Heart left ventricle (tissue), 16 donors: Measurements from ENCODE around the gene ANAPC1. TPM values are rescaled to one million over a fixed set of nuclear protein-coding genes. Genes with fewer than 3 reads are reported as not detected.
A peak's percentile ranks its signal among the peaks of the same experiment; 100 is the strongest.
"Not testable (repeated sequence)": the region's sequence is repeated elsewhere in the genome, so short reads cannot be mapped to it uniquely, and the experiment has no call there.

Experiments used
- ATAC-seq, 4 donors: fragments of 200-7000 bp; cut with Tn5 transposase; one replicate each; pipeline ENCODE4 v1.9.1; 2020 to 2022; ENCODE audit warnings: moderate library complexity in 4 of 4, mild to moderate bottlenecking in 3 of 4, moderate number of reproducible peaks in 1 of 4
- DNase-seq, 5 donors: peaks; one replicate each; pipeline ENCODE4 v3.0.0-alpha.2; 2020
- H3K27ac ChIP-seq, 12 donors: fragments of 200-600 bp; sonication (generic) in 4 of 12; one replicate each; pipeline versions ENCODE4 v1.5.0 to v1.8.0; 2016 to 2022; ENCODE audit warnings: mild to moderate bottlenecking in 2 of 12
- H3K27me3 ChIP-seq, 9 donors: fragments of 200-600 bp; sonication (generic) in 2 of 9; one replicate each; pipeline versions ENCODE4 v1.5.1 to v1.8.0; 2016 to 2022; ENCODE audit warnings: mild to moderate bottlenecking in 3 of 9
- H3K36me3 ChIP-seq, 9 donors: fragments of 200-600 bp; sonication (generic) in 2 of 9; one replicate each; pipeline versions ENCODE4 v1.5.0 to v1.8.0; 2018 to 2022; ENCODE audit warnings: mild to moderate bottlenecking in 2 of 9
- H3K4me1 ChIP-seq, 12 donors: fragments of 200-600 bp; sonication (generic) in 4 of 12; one replicate each; pipeline versions ENCODE4 v1.5.0 to v1.8.0; 2016 to 2022; ENCODE audit warnings: mild to moderate bottlenecking in 3 of 12
- H3K4me3 ChIP-seq, 12 donors: fragments of 200-600 bp; sonication (generic) in 4 of 12; one replicate each; pipeline versions ENCODE4 v1.5.0 to v1.8.0; 2017 to 2022; ENCODE audit warnings: mild to moderate bottlenecking in 9 of 12, moderate library complexity in 4 of 12
- H3K9me3 ChIP-seq, 12 donors: fragments of 200-600 bp; sonication (generic) in 4 of 12; one replicate each; pipeline versions ENCODE4 v1.5.0 to v1.8.0; 2016 to 2022; ENCODE audit warnings: mild to moderate bottlenecking in 1 of 12
- CTCF ChIP-seq, 12 donors: fragments of 200-600 bp; sonication (generic) in 4 of 12; IDR thresholded peaks; one replicate each; pipeline versions ENCODE4 v1.5.0 to v1.8.0; 2018 to 2022; ENCODE audit warnings: antibody characterized with exemption in 12 of 12, mild to moderate bottlenecking in 5 of 12
- WGBS, 4 donors: extraction: QIAGEN DNeasy Blood & Tissue Kit in 2 of 4; methylation state at CpG; one replicate each; pipeline versions ENCODE4 v1.1.5 to v1.1.7; 2013 to 2018; 5-methylcytosine and 5-hydroxymethylcytosine counted together
- intact Hi-C, 10 donors: fragments of 100-400 bp; cut with DNase I; formaldehyde crosslinking; loops; one replicate each; pipeline versions ENCODE4 v1.11.1 to v1.14.2; 2022
- polyA plus RNA-seq, 2 donors: library from polyadenylated mRNA; stranded (reverse); fragments of 200-250 nt; gene quantifications; one replicate each; pipeline ENCODE4 v1.2.3, GENCODE V29; 2013
- total RNA-seq, 9 donors: library from RNA; depleted of rRNA in 2 of 9; stranded (reverse); fragments of >200 nt in 2 of 9; fragmentation: NEBNext Ultra II Directional in 3 of 9; extraction: Animal tissue kit (Norgen Biotek cat#: 25700) in 3 of 9; gene quantifications; one replicate each; pipeline versions ENCODE4 v1.1.0 to v1.2.4, GENCODE V29; 2016 to 2023
- donor health status: ischemic (EF 13 %, LVEDD 7.1; RV severe dilation, severe dysfunction).
- donor health status: healthy with polysubstance abuse.
- donor health status: DM: no; HTN: yes; CAD: no.
- donor health status: DM: no; HTN: no; CAD: no.
- donor health status: ischemic (EF 25% LVEDD 6.9; RV normal size, moderate dysfunction).
- donor health status: ischemic (EF 25% LVEDD 5.7; RV mildly dilated, moderate dysfunction).
- donor health status: healthy.
- donor health status: DM: yes; HTN: yes; CAD: no.
- donor health status: ischemic (EF 35%, LVEDD 5.7; RV mildly dilated, moderate dysfunction).
- donor health status: nonischemic (EF 11% LVEDD 7.7; RV severe dilation, severe dysfunction).
- donor health status: DM: yes; HTN: yes; CAD: no.
- donor health status: PGD.
- donor health status: ischemic (EF 29% LVEDD 5.4; RV normal size, mild dysfunction).
- donor health status: nonischemic (EF 23%, LVEDD 6.1; RV moderate dilation, normal function).

ANAPC1 gene
- total and polyA plus RNA-seq, 11 donors, result 4.9 to 30.7 (median 17.2) TPM

- ATAC-seq, intact Hi-C loops: not testable (repeated sequence)
- 69 to 95% (median 91%) methylated on average over 2 of the region's 4 CpGs; no CpG with 5 or more reads in 1 of the 4 donors for WGBS, 4 donors
These were observed 135.6 kb downstream of the ANAPC1 start for GRCh38 chr2:111748429-111748828.

GRCh38 chr2:111747410-111748115 lies 136.4 kb downstream of the ANAPC1 start:
- H3K36me3 ChIP-seq, H3K9me3 ChIP-seq, H3K27me3 ChIP-seq, H3K4me3 ChIP-seq, H3K4me1 ChIP-seq, H3K27ac ChIP-seq, intact Hi-C loops: not testable (repeated sequence)
- 21 to 56% (median 36%) methylated on average over 4 to 20 of the region's 23 CpGs for WGBS, 4 donors
- TF ChIP-seq CTCF (IDR thresholded peaks at IDR 0.05), result peak; percentile 41 to 64 (median 54)
- DNase-seq (peak; percentile 49 to 78 (median 53)), ATAC-seq (peak; percentile 48 to 90 (median 84))

More at GRCh38 chr2:111748429-111748828, 135.6 kb downstream of the ANAPC1 start:
- H3K4me3 ChIP-seq, H3K27me3 ChIP-seq, H3K9me3 ChIP-seq, H3K36me3 ChIP-seq, H3K4me1 ChIP-seq, H3K27ac ChIP-seq, DNase-seq: not testable (repeated sequence)

DNA sequence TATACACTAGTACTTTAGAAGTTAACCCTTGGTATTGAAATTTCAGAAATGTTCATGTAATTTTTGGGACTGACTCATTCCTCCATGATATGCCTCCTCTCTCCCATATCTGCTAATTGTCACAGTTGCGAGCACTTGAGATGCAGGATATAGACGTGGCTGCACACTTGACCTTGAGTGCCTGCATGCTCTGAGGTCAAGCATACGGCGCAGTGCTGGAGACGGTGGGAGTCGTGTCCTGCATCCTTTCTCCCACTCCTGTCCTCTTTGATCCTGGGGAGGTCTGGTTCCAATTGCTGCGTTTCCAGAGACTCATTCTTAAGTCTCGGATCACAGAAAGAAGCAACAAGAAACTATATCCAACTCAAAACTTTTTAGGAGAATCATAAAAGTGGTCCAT lies 139.2 kb downstream of the ANAPC1 start:
- WGBS, 4 donors, result 38 to 60% (median 49%) methylated on average over 8 of the region's 8 CpGs
- H3K36me3 ChIP-seq, H3K4me3 ChIP-seq, H3K27ac ChIP-seq, intact Hi-C loops, H3K4me1 ChIP-seq, H3K9me3 ChIP-seq, ATAC-seq, H3K27me3 ChIP-seq, DNase-seq: not testable (repeated sequence)

- DNase-seq, H3K27ac ChIP-seq, intact Hi-C loops, ATAC-seq, H3K4me3 ChIP-seq, H3K4me1 ChIP-seq, H3K27me3 ChIP-seq, H3K9me3 ChIP-seq, H3K36me3 ChIP-seq: not testable (repeated sequence)
- WGBS, 4 donors, result 66 to 100% (median 79%) methylated on average over 2 of the region's 3 CpGs
These were observed 142.5 kb downstream of the ANAPC1 start for GRCh38 chr2:111741517-111741916.

DNA sequence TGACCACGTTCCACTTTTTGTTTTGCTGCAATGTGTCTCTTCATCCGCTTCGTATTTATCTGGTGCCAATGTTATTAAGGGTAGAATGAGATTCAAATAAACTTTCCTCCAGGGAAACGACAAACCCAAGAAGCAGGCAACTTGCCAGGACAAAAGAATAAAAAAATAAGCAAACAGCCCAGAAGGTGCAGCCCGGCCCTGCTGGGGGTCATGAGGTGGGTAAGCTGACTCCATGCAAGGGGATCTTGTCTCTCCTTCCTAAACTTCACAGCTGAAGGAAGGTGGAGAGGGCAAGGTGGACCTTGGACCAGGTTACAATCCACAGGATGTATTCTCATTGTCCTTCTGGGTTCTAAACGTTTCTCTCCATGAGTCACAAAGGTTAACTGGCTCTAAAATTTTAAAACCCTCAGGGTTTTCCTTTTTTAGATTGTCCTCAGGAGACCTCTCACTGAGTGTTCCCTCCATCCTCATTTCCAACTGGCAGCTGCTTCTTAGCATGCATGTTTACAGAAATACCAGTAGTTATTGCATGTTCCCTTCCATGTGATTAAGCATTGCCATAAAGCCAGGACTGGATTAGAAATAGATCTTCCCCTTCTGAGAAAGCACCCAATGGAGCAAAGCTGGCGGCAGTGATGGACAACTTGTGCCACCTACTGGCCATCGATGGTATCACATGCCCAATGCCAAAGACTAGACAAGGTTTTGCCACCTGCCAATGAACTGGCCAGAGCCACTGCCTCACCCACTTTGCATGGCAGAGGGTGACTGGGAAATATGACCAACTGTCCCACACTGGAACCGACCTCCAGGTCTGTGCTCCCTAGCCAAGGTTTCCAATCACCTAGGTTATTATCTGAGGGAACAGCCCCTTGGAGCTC lies 147.9 kb downstream of the ANAPC1 start:
- intact Hi-C loops, H3K36me3 ChIP-seq, H3K27me3 ChIP-seq, H3K9me3 ChIP-seq, DNase-seq, H3K27ac ChIP-seq, H3K4me3 ChIP-seq, H3K4me1 ChIP-seq: not testable (repeated sequence)
- peak; percentile 65 to 87 (median 86) for ATAC-seq
- 30 to 43% (median 42%) methylated on average over 7 of the region's 9 CpGs for WGBS, 4 donors
- TF ChIP-seq CTCF (IDR thresholded peaks at IDR 0.05), result peak; percentile 38 to 69 (median 52)

DNA sequence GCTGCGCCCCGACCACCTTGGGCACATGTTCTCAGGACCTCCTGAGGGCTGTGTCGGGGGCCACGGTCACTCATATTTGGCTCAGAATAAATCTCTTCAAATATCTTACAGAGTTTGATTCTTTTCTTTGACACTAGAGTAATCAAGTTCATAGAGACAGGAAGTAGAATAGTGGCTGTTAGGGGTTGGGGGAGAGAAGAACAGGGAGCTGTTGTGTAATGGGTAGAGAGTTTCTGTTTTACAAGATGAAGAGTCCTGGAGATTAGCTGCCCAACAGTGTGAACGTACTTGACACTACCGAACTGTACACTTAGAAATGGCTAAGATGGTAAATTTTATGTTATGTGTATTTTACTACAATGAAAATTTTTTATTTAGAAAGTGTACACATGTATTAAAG lies 148.6 kb downstream of the ANAPC1 start:
- H3K27me3 ChIP-seq, H3K27ac ChIP-seq, H3K9me3 ChIP-seq, H3K4me3 ChIP-seq, DNase-seq, H3K4me1 ChIP-seq, intact Hi-C loops, H3K36me3 ChIP-seq, ATAC-seq: not testable (repeated sequence)
- 83 to 89% (median 86%) methylated on average over 4 to 6 of the region's 6 CpGs for WGBS, 4 donors

DNA sequence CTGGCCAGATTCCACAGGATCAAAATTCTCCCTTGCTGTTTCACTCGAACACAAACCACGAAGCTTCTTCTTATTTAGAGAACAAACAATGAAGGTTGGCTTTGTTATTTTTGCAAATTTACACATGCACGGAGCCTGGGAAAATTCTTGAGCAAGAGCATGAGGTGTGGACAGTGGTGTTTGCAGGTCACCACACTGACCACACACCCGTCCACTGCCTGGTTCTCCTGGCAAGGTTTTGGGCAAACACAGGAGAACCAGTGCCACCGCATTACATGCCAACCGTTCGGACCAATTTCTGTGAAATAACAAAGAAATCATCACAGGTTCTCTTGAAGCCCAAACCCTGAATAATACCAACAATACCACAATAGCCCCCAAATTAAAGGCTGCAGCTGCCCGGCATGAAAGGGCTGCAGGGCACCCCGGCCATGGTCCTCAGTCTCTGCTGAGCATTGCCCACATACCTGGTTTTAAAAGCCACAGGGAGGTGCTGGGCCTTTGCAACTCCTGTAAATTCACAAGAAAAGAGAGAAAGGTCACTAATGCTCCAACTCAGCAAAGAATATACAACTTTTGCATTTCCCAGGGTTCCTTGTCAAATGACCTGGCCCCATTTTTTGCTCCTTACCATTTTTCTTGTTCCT lies 154.1 kb downstream of the ANAPC1 start:
- H3K4me3 ChIP-seq, DNase-seq, ATAC-seq, H3K27ac ChIP-seq, H3K27me3 ChIP-seq, H3K9me3 ChIP-seq, H3K36me3 ChIP-seq, intact Hi-C loops, H3K4me1 ChIP-seq: not testable (repeated sequence)
- 98% methylated on average over 3 of the region's 9 CpGs; no CpG with 5 or more reads in 2 of the 4 donors for WGBS, 4 donors

DNA sequence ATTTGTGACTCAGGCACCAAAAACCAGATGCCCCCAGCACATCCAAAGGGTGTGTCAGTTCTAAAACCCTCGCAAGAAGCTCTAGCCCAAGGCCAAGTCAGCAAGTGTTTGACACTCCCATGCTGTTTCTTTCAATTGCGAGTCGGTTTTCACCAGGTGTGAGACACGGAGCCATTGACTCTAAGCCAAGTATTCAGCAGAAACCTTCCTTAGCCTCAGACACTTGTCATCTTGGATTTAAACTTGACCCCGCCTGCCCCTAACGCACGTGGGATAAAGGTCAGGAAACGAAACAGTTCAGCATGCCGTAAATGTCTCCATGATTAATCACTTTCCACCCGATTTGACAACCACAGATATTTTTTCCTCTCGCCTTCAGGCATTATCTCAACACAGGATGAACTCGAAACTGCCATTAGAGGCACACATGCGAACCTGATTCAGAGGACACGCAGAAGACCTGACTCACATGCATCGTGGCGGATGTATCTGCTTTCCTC lies 156.3 kb downstream of the ANAPC1 start:
- H3K4me1 ChIP-seq, DNase-seq, H3K4me3 ChIP-seq, H3K27me3 ChIP-seq, H3K36me3 ChIP-seq, ATAC-seq, H3K27ac ChIP-seq, H3K9me3 ChIP-seq, intact Hi-C loops: not testable (repeated sequence)
- 69 to 73% (median 72%) methylated on average over 9 to 11 of the region's 16 CpGs for WGBS, 4 donors
